Stimulated activated naive CD8-positive, alpha-beta T cell treated with anti-CD3 and anti-CD28 coated beads, Interleukin-15, Interleukin-2, amounts not matched to agents 100 ng/mL and 50 ng/mL, for 24 hours (primary cell): ENCODE results near the gene CDK16.
A peak's percentile ranks its signal among the peaks of the same experiment; 100 is the strongest.

Experiments used
- H3K27ac Mint-ChIP-seq: one replicate; pipeline ENCODE4 v1.8.0; 2021; ENCODE audit warnings: mild to moderate bottlenecking, mixed read lengths
- H3K27me3 Mint-ChIP-seq: one replicate; pipeline ENCODE4 v1.8.0; 2021; ENCODE audit warnings: mixed read lengths
- H3K36me3 Mint-ChIP-seq: one replicate; pipeline ENCODE4 v1.8.0; 2021; ENCODE audit warnings: low read depth, mixed read lengths
- H3K4me1 Mint-ChIP-seq: one replicate; pipeline ENCODE4 v1.8.0; 2021; ENCODE audit warnings: low read depth, mixed read lengths
- H3K4me3 Mint-ChIP-seq: one replicate; pipeline ENCODE4 v1.8.0; 2021; ENCODE audit warnings: mild to moderate bottlenecking, mixed read lengths
- H3K9me3 Mint-ChIP-seq: one replicate; pipeline ENCODE4 v1.8.0; 2021; ENCODE audit warnings: mixed read lengths

CDK16 gene

GRCh38 chrX:47210661-47211425 lies 7.6 kb upstream of the CDK16 start:
- Mint-ChIP-seq H3K27ac (no peak overlapping the region), H3K9me3 (no peaks in the 10 kb centered on the region), H3K4me1 (peaks cover 6% of the 10 kb centered on the region), H3K27me3 (no peaks in the 10 kb centered on the region), H3K4me3 (no peak overlapping the region), H3K36me3 (peaks cover 47% of the 10 kb centered on the region)

DNA sequence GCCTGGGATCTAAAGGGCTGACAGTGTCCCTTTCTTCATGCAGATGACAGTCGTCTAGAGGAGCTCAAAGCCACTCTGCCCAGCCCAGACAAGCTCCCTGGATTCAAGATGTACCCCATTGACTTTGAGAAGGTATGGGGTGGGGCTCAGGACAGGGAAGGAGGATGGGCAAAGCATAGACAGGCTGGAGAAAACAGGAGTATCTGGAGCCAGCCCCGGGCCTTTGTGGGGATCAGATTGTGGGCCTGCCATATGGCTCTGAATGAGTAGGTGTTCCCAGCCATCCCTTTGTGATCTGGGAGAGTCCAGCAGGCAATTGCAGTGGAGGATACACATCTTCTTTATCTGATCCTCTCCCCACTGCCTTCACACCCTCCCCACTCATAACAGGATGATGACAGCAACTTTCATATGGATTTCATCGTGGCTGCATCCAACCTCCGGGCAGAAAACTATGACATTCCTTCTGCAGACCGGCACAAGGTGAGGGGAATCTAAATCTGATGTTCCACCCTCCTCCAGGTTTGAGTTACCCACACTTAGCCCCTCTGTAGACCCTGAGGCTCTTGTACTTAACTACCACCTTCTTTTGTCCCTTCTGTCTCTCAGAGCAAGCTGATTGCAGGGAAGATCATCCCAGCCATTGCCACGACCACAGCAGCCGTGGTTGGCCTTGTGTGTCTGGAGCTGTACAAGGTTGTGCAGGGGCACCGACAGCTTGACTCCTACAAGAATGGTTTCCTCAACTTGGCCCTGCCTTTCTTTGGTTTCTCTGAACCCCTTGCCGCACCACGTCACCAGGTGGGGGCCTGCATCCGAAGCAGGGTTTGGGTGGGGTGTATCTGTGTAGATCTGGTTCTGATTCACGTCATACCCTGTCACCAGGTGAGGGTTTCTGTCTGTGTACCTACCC lies 5.8 kb upstream of the CDK16 start:
- H3K4me3 Mint-ChIP-seq: no peak overlapping the region
- peaks cover 20% of the 10 kb centered on the region for H3K4me1 Mint-ChIP-seq
- H3K27ac Mint-ChIP-seq: peak overlapping the region; percentile 26
- H3K9me3 Mint-ChIP-seq: no peaks in the 10 kb centered on the region
- peaks cover 43% of the 10 kb centered on the region for H3K36me3 Mint-ChIP-seq
- no peaks in the 10 kb centered on the region for H3K27me3 Mint-ChIP-seq

DNA sequence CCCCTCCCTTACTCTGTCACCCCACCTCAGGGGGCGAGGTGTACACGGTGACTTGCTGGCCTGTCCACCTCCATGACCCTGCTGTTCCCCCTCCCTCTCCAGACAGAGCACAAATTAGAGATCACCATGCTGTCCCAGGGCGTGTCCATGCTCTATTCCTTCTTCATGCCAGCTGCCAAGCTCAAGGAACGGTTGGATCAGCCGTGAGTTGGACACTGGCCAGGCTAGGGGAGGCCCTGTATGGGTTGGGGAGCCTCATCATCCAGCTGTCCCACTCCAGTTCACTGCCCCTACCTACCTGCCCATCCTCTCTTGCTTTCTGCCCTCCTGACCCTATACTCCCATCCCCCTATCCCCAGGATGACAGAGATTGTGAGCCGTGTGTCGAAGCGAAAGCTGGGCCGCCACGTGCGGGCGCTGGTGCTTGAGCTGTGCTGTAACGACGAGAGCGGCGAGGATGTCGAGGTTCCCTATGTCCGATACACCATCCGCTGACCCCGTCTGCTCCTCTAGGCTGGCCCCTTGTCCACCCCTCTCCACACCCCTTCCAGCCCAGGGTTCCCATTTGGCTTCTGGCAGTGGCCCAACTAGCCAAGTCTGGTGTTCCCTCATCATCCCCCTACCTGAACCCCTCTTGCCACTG lies 3.9 kb upstream of the CDK16 start:
- no peak overlapping the region for H3K4me3 Mint-ChIP-seq
- H3K9me3 Mint-ChIP-seq: no peaks in the 10 kb centered on the region
- peaks cover 25% of the 10 kb centered on the region for H3K4me1 Mint-ChIP-seq
- no peak overlapping the region for H3K27ac Mint-ChIP-seq
- no peaks in the 10 kb centered on the region for H3K27me3 Mint-ChIP-seq
- H3K36me3 Mint-ChIP-seq: peaks cover 43% of the 10 kb centered on the region

GRCh38 chrX:47215291-47215900 lies 3.1 kb upstream of the CDK16 start:
- H3K27ac Mint-ChIP-seq: peak overlapping the region; percentile 95
- H3K4me3 Mint-ChIP-seq: no peak overlapping the region
- H3K9me3 Mint-ChIP-seq: no peaks in the 10 kb centered on the region
- peaks cover 33% of the 10 kb centered on the region for H3K4me1 Mint-ChIP-seq
- H3K36me3 Mint-ChIP-seq: peaks cover 52% of the 10 kb centered on the region
- no peaks in the 10 kb centered on the region for H3K27me3 Mint-ChIP-seq

GRCh38 chrX:47216393-47216925 lies 2.0 kb upstream of the CDK16 start:
- Mint-ChIP-seq H3K4me3 (peak overlapping the region; percentile 85), H3K27ac (peak overlapping the region; percentile 95), H3K36me3 (peaks cover 52% of the 10 kb centered on the region), H3K9me3 (no peaks in the 10 kb centered on the region), H3K4me1 (peaks cover 41% of the 10 kb centered on the region), H3K27me3 (no peaks in the 10 kb centered on the region)

GRCh38 chrX:47217121-47217851 lies 1.2 kb upstream of the CDK16 start:
- peaks cover 41% of the 10 kb centered on the region for H3K4me1 Mint-ChIP-seq

DNA sequence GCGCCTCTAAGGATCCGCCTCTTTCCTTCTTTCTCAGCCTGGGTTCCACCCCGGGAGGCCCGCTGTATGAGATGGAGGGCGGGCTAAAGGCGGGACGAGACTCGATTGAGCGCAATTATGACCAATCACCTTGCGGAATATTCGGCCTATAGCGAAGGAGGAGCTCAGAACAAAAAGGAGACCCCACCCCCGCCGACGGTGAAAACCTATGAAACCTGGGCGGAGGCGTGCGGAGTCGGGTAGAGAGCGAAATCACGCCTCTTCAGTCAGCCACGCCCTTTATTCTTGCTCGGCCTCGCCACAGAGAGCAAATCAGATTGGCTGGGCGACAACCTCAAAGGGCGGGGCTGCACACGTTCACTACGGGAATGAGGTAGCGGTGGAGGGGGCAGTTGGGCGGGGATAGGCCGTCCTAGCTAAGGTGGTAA lies 615 bp upstream of the CDK16 start:
- H3K27ac Mint-ChIP-seq: peak overlapping the region; percentile 95
- H3K27me3 Mint-ChIP-seq: no peaks in the 10 kb centered on the region
- peak overlapping the region; percentile 85 for H3K4me3 Mint-ChIP-seq
- H3K9me3 Mint-ChIP-seq: no peaks in the 10 kb centered on the region
- H3K36me3 Mint-ChIP-seq: peaks cover 47% of the 10 kb centered on the region
- H3K4me1 Mint-ChIP-seq: peaks cover 41% of the 10 kb centered on the region

More at GRCh38 chrX:47217121-47217851, 1.2 kb upstream of the CDK16 start:
- Mint-ChIP-seq H3K36me3 (peaks cover 49% of the 10 kb centered on the region), H3K9me3 (no peaks in the 10 kb centered on the region), H3K4me3 (peak overlapping the region; percentile 85), H3K27ac (peak overlapping the region; percentile 95), H3K27me3 (no peaks in the 10 kb centered on the region)

GRCh38 chrX:47218920-47219815 lies 687 bp downstream of the CDK16 start:
- H3K4me3 Mint-ChIP-seq: peak overlapping the region; percentile 87
- peaks cover 37% of the 10 kb centered on the region for H3K36me3 Mint-ChIP-seq
- no peaks in the 10 kb centered on the region for H3K27me3 Mint-ChIP-seq
- H3K27ac Mint-ChIP-seq: peak overlapping the region; percentile 87
- peaks cover 41% of the 10 kb centered on the region for H3K4me1 Mint-ChIP-seq
- H3K9me3 Mint-ChIP-seq: no peaks in the 10 kb centered on the region

DNA sequence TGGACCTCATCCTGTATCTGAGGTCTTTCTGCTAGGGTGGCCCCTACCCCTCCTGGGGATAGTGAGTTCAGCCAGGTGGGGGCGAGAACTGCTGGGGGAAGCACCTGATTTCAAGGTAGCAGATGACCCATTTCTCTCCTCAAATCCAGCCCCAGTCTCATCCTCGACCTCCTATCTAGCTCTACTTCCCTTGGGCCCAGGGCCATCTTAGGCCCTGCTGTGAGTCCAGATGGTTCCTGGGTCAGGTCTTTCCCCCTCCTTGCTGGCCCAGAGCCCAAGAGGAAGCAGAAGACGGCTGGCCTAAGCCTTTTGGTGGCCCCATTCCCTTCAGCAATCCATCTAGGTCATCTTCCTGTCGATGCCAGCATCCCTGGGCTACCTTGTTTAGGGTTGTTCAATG lies 3.3 kb downstream of the CDK16 start:
- no peak overlapping the region for H3K4me3 Mint-ChIP-seq
- peaks cover 30% of the 10 kb centered on the region for H3K4me1 Mint-ChIP-seq
- H3K27ac Mint-ChIP-seq: no peak overlapping the region
- H3K27me3 Mint-ChIP-seq: no peaks in the 10 kb centered on the region
- H3K9me3 Mint-ChIP-seq: no peaks in the 10 kb centered on the region
- peaks cover 44% of the 10 kb centered on the region for H3K36me3 Mint-ChIP-seq

DNA sequence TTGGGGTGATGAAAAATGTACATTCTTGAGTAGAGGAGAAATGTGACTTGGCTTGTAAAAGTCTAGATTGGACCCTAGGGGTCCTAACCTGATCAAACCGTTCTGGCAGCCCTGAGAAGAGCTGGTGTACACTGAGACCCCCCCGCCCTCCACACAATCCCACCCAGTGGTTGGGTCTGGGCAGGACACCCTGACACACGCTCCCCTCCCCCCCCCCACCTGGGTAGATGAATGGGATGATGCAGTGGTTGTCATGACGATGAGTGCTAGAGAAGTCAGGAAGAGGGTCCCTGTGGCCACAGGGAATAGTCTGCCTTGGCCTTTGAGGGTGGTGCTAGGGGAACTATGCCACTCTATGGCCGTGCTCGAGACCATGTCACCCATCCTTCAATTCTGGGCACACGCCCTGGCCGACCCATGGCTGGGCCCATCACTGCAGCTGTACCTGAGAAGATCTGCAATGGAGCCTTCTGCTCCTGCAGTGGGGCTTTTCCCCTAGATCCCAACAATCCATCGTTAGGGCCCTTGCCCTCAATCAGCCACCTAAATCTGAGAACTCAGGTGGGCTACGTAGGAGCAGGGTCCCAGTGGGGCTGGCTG lies 4.4 kb downstream of the CDK16 start:
- H3K27ac Mint-ChIP-seq: no peak overlapping the region

GRCh38 chrX:47223476-47224250 lies 5.2 kb downstream of the CDK16 start:
- Mint-ChIP-seq H3K27ac (no peak overlapping the region), H3K36me3 (peaks cover 47% of the 10 kb centered on the region), H3K9me3 (no peaks in the 10 kb centered on the region), H3K4me1 (peaks cover 21% of the 10 kb centered on the region), H3K4me3 (no peak overlapping the region), H3K27me3 (no peaks in the 10 kb centered on the region)

More for the DNA sequence above, 4.4 kb downstream of the CDK16 start:
- Mint-ChIP-seq H3K36me3 (peaks cover 38% of the 10 kb centered on the region), H3K4me1 (peaks cover 21% of the 10 kb centered on the region), H3K4me3 (no peak overlapping the region), H3K9me3 (no peaks in the 10 kb centered on the region), H3K27me3 (no peaks in the 10 kb centered on the region)

DNA sequence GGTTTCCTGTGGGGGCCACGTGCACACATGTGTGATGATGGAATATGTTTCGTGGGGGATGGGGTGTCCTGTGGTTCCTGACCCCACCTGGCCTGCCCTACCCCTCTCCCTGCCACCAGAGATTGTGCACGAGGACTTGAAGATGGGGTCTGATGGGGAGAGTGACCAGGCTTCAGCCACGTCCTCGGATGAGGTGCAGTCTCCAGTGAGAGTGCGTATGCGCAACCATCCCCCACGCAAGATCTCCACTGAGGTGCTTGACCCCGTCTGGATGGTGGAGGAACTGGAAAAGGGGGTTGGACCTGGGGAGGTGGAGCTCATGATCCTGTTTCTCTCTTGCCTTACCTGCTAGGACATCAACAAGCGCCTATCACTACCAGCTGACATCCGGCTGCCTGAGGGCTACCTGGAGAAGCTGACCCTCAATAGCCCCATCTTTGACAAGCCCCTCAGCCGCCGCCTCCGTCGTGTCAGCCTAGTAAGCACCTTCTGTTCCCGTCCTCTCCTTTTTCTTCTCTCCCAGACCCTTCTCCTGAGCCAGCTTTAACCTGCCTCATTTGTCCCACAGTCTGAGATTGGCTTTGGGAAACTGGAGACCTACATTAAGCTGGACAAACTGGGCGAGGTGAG lies 5.9 kb downstream of the CDK16 start:
- no peaks in the 10 kb centered on the region for H3K27me3 Mint-ChIP-seq
- H3K36me3 Mint-ChIP-seq: peaks cover 49% of the 10 kb centered on the region
- no peak overlapping the region for H3K4me3 Mint-ChIP-seq
- H3K9me3 Mint-ChIP-seq: no peaks in the 10 kb centered on the region
- no peak overlapping the region for H3K27ac Mint-ChIP-seq
- peaks cover 18% of the 10 kb centered on the region for H3K4me1 Mint-ChIP-seq
